Ascending aorta (tissue), 2 donors: ENCODE measurements around the gene TRIM63. TPM values are rescaled to one million over a fixed set of nuclear protein-coding genes. Genes with fewer than 3 reads are reported as not detected.

ENCODE experiments used
- DNase-seq, 2 donors: peaks; one replicate each; pipeline ENCODE4 v3.0.0-alpha.2; 2019; ENCODE audit warnings: low spot score in 2 of 2
- H3K27ac ChIP-seq, 2 donors: fragments of 200-600 bp; sonication (generic); one replicate each; pipeline ENCODE4 v1.5.1; 2016 to 2017; ENCODE audit warnings: mild to moderate bottlenecking in 1 of 2
- H3K27me3 ChIP-seq: fragments of 200-600 bp; sonication (generic); one replicate; pipeline ENCODE4 v1.5.1; 2017
- H3K36me3 ChIP-seq, 2 donors: fragments of 200-600 bp; sonication (generic); one replicate each; pipeline ENCODE4 v1.5.1; 2016
- H3K4me1 ChIP-seq, 2 donors: fragments of 200-600 bp; sonication (generic); one replicate each; pipeline ENCODE4 v1.5.1; 2016 to 2017; ENCODE audit warnings: mild to moderate bottlenecking in 1 of 2
- H3K4me3 ChIP-seq, 2 donors: fragments of 200-600 bp; sonication (generic); one replicate each; pipeline ENCODE4 v1.5.1; 2016 to 2017; ENCODE audit warnings: mild to moderate bottlenecking in 1 of 2
- H3K9me3 ChIP-seq, 2 donors: fragments of 200-600 bp; sonication (generic); one replicate each; pipeline ENCODE4 v1.5.1; 2016
- CTCF ChIP-seq, 3 experiments: fragments of 200-600 bp in 2 of 3; fragments of 450-650 bp in 1 of 3; sonication (generic) in 2 of 3; IDR thresholded peaks; one replicate each; pipeline ENCODE4 v1.5.1; 2016 to 2019; ENCODE audit warnings: antibody characterized with exemption in 3 of 3, mild to moderate bottlenecking in 1 of 3, moderate library complexity in 1 of 3
- intact Hi-C: fragments of 100-400 bp; cut with DNase I; formaldehyde crosslinking; loops from one replicate; pipeline ENCODE4 v1.15.1; 2023
- total RNA-seq: library from RNA; depleted of rRNA; stranded (reverse); fragments of >200 nt; gene quantifications from one replicate; pipeline ENCODE4 v1.1.0, GENCODE V29; 2016

TRIM63 gene
- total RNA-seq, 1 donor from 2014 or later: not detected

- intact Hi-C loops: no loop called here
- Histone ChIP-seq H3K27me3 (no peaks in the 10 kb centered on the region), H3K4me3 (no peak overlapping the region), H3K36me3 (no peaks in the 10 kb centered on the region), H3K27ac (no peak overlapping the region), H3K9me3 (no peaks in the 10 kb centered on the region), H3K4me1 (no peaks in the 10 kb centered on the region)
- TF ChIP-seq CTCF (IDR thresholded peaks at IDR 0.05): no peak
- DNase-seq: no peak
Observed at GRCh38 chr1:26077524-26077923, 10.1 kb upstream of the TRIM63 start.

GRCh38 chr1:26075421-26076144 is 8.2 kb upstream of the TRIM63 start:
- no peak for DNase-seq
- Histone ChIP-seq H3K4me3 (no peak overlapping the region), H3K4me1 (no peaks in the 10 kb centered on the region), H3K9me3 (no peaks in the 10 kb centered on the region), H3K27me3 (no peaks in the 10 kb centered on the region), H3K27ac (no peak overlapping the region), H3K36me3 (no peaks in the 10 kb centered on the region)
- intact Hi-C loops: no loop called here
- no peak for TF ChIP-seq CTCF (IDR thresholded peaks at IDR 0.05)

DNA sequence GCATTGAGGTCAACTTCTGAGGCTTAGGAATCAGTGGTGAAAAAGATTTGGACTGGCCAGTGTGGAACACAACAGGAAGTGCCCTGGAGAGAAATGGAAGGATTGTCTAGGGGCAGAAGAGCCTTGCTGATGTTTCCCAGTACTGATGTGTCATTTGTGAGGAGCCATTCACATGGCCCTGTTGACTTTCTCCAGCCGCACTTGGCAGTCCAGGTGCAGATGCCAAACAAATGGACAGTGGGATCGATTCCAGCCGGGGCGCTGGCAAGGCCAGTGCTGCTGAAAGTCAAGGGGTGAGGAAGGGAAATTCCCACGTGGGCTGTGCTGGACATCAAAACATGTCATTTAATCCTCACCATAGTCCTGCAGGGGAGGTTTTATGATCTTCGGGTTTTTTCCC is 4.9 kb upstream of the TRIM63 start:
- Histone ChIP-seq H3K27me3 (no peaks in the 10 kb centered on the region), H3K9me3 (no peaks in the 10 kb centered on the region), H3K27ac (no peak overlapping the region), H3K36me3 (no peaks in the 10 kb centered on the region), H3K4me3 (no peak overlapping the region), H3K4me1 (no peaks in the 10 kb centered on the region)
- DNase-seq: no peak
- no peak for TF ChIP-seq CTCF (IDR thresholded peaks at IDR 0.05)
- intact Hi-C loops: no loop called here

DNA sequence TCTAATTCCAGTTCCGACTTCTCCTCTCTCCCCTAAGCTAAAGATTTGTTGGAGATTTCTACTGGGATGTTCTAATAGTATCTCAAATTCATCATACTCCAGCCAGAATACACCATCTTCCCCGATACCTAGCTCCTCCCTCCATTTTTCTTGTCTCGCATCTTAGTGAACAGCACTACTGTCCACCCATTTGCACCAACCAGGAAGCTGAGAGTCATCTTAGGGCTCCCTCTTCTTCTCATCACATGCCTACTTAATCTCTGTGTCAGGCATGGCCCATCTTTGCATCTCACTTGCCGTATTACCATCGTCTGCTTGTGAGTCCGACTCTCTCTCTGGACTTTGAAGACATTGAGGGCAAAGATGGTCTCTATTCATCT is 3.5 kb upstream of the TRIM63 start:
- Histone ChIP-seq H3K4me1 (no peaks in the 10 kb centered on the region), H3K36me3 (no peaks in the 10 kb centered on the region), H3K27ac (no peak overlapping the region), H3K27me3 (no peaks in the 10 kb centered on the region), H3K4me3 (no peak overlapping the region), H3K9me3 (no peaks in the 10 kb centered on the region)
- no peak for TF ChIP-seq CTCF (IDR thresholded peaks at IDR 0.05)
- intact Hi-C loops: no loop called here
- DNase-seq: no peak

GRCh38 chr1:26070296-26070962 is 3.0 kb upstream of the TRIM63 start:
- TF ChIP-seq CTCF (IDR thresholded peaks at IDR 0.05): no peak
- no peak for DNase-seq
- H3K4me3 ChIP-seq: no peak overlapping the region
- H3K27me3 ChIP-seq: no peaks in the 10 kb centered on the region
- no peak overlapping the region for H3K27ac ChIP-seq
- no peaks in the 10 kb centered on the region for H3K4me1 ChIP-seq
- intact Hi-C loops: no loop called here
- H3K9me3 ChIP-seq: no peaks in the 10 kb centered on the region
- H3K36me3 ChIP-seq: no peaks in the 10 kb centered on the region
